GM18909 (cell line): ENCODE data around the gene ARRDC2.
A peak's percentile ranks its signal among the peaks of the same experiment; 100 is the strongest.
"Not testable (repeated sequence)": the region's sequence is repeated elsewhere in the genome, so short reads cannot be mapped to it uniquely, and the experiment has no call there.

Source experiments
- ATAC-seq: cut with Tn5 transposase; IDR thresholded peaks from one replicate; pipeline ENCODE4 v1.9.1; 2021; ENCODE audit warnings: mild to moderate bottlenecking; ENCODE audit not compliant: unreplicated experiment, poor library complexity

ARRDC2 gene

GRCh38 chr19:18007917-18008673 lies at the start of gene ARRDC2:
TSS of gene ARRDC2 (plus strand) at chr19:18008170. CDS start at chr19:18008311, 141 bp downstream.
- peak; percentile 46 for ATAC-seq

GRCh38 chr19:17963936-17964691 lies 43.9 kb upstream of the ARRDC2 start:
- no peak for ATAC-seq

- no peak for ATAC-seq
Measured at GRCh38 chr19:17965370-17966128, 42.4 kb upstream of the ARRDC2 start.

- no peak for ATAC-seq
Measured at GRCh38 chr19:17966129-17966483, 41.9 kb upstream of the ARRDC2 start.

- ATAC-seq: no peak
Measured at GRCh38 chr19:17966550-17967256, 41.3 kb upstream of the ARRDC2 start, which contains the start of gene KCNN1. TSS of gene KCNN1 (plus strand) at chr19:17967107. CDS start at chr19:17973889, 6,782 bp downstream.

GRCh38 chr19:17967257-17968051 lies 40.5 kb upstream of the ARRDC2 start:
- no peak for ATAC-seq

- ATAC-seq: no peak
Measured at GRCh38 chr19:17968362-17968761, 39.6 kb upstream of the ARRDC2 start.

- ATAC-seq: no peak
Measured at GRCh38 chr19:17969096-17969792, 38.7 kb upstream of the ARRDC2 start.

GRCh38 chr19:17972230-17972629 lies 35.7 kb upstream of the ARRDC2 start:
- no peak for ATAC-seq

GRCh38 chr19:17973759-17974158 lies 34.2 kb upstream of the ARRDC2 start:
- ATAC-seq: no peak

- ATAC-seq: no peak
Measured at GRCh38 chr19:17974551-17974950, 33.4 kb upstream of the ARRDC2 start.

- ATAC-seq: no peak
Measured at GRCh38 chr19:17975032-17975431, 32.9 kb upstream of the ARRDC2 start.

GRCh38 chr19:17977021-17977420 lies 30.9 kb upstream of the ARRDC2 start:
- ATAC-seq: no peak

- no peak for ATAC-seq
Measured at GRCh38 chr19:17977488-17977887, 30.5 kb upstream of the ARRDC2 start.

GRCh38 chr19:17981611-17982010 lies 26.4 kb upstream of the ARRDC2 start:
- no peak for ATAC-seq

GRCh38 chr19:17982430-17982829 lies 25.5 kb upstream of the ARRDC2 start:
- ATAC-seq: no peak

GRCh38 chr19:17985037-17985818 lies 22.7 kb upstream of the ARRDC2 start:
- no peak for ATAC-seq

- not testable (repeated sequence) for ATAC-seq
Measured at GRCh38 chr19:17986569-17986968, 21.4 kb upstream of the ARRDC2 start.
